ENCODE results near the gene ZNF837. TPM values are rescaled to one million over a fixed set of nuclear protein-coding genes. Genes with fewer than 3 reads are reported as not detected.

The ZNF837 gene
- total and polyA plus RNA-seq, 7 experiments from 2014 or later, result 1.4 to 15.6 (median 4.3) TPM

DNA sequence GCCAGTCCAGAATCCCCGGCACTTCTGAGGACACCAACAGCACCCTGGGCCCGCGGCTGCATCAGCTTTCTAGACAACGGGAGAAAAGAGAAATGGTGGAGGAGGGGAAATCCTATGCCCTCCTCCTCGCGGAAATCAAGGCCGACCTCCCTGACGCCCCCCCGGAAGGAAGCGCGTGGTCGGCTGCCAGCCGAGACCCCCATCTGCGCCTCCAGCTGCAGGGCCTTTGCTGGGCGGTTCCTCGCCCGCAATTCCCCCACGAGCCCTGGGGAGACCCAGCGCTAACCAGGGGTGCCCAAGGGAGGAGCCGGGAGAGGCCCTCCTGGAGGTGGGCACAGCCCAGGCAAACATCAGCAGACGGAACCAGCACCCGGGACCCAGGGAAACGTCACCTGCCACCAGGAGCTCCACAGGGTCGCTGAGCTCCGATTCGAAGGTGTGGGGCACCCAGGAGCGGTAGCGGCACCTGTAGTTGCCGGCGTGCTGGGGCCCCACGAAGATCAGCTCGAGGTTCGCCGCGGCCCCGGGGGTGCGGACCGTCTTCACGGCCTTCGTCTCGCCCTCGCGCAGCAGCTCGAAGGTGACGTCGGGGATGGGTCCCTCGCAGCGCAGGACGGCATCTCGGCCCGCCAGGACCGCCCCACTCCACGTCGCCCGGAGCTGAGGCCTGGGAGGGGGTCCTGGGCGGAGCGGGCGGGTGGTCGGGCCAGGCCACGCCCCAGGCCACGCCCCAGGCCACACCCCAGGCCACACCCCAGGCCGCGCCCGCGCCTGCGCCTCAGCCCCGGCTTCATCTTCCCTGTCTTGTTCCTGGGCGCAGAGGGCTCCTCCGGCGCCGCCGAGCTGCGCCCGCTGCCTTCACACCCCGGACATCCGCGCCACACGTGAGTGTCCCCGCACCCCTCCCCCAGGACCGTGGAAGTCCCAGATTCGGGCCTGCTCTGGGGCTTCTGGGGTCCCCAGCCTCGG, 33.6 kb downstream of the ZNF837 start:
- Histone ChIP-seq H3K9me3 (ENCODE audit: control insufficient read depth in 2 of 3, low read length in 3 of 3) (no peaks in the 10 kb centered on the region), H3K27me3 (ENCODE audit: control insufficient read depth in 2 of 2, insufficient read depth in 2 of 2, low read length in 2 of 2) (no peaks in the 10 kb centered on the region), H3K27ac (ENCODE audit: low read depth, low read length) (peak overlapping the region; percentile 73), H3K4me1 (ENCODE audit: control insufficient read depth in 2 of 2, insufficient read depth in 2 of 2, low read length in 2 of 2) (peaks cover 0 to 7% of the 10 kb centered on the region in 2 donors), H3K36me3 (ENCODE audit: control insufficient read depth in 2 of 3, insufficient read depth in 3 of 3, low read length in 3 of 3) (no peaks in the 10 kb centered on the region), H3K4me3 (ENCODE audit: low read length) (peak overlapping the region; percentile 77)
- Mint-ChIP-seq H3K9me3 (peaks cover 0 to 8% (median 1%) of the 10 kb centered on the region in 11 donors), H3K36me3 (peaks cover 6 to 22% (median 9%) of the 10 kb centered on the region in 5 donors), H3K4me1 (peaks cover 23 to 36% (median 29%) of the 10 kb centered on the region in 7 donors), H3K27me3 (peaks cover 0 to 5% (median 0%) of the 10 kb centered on the region in 5 donors), H3K27ac (peak overlapping the region; percentile 71 to 93 (median 85)), H3K4me3 (peak overlapping the region; percentile 86 to 97 (median 92))
- DNase-seq, result peak; percentile 50 to 78 (median 68)
- ChIA-PET POLR2A (interaction anchor here (0.6 to 2.3 kb wide), 9 partner anchors 9 to 113 kb away, joined by 3 to 12 read pairs (median 4); partner anchors contain the start of genes ZNF497 and ZNF837), CTCF (interaction anchor here (0.6 kb wide), 1 partner anchor 131 kb away, joined by 3 read pairs; no protein-coding TSS in a partner anchor)
- peak; percentile 98 for ATAC-seq
- intact Hi-C loops (cut with micrococcal nuclease), result loop anchor here (1.0 to 5.0 kb wide), 8 partner anchors 9 to 60 kb away; partner anchors contain the start of genes ZNF497 (in 2 of the 2), ZNF837 (in 2 of the 2), ERVK3-1 (in 1 of the 2) and ZNF584 (in 1 of the 2)

DNA sequence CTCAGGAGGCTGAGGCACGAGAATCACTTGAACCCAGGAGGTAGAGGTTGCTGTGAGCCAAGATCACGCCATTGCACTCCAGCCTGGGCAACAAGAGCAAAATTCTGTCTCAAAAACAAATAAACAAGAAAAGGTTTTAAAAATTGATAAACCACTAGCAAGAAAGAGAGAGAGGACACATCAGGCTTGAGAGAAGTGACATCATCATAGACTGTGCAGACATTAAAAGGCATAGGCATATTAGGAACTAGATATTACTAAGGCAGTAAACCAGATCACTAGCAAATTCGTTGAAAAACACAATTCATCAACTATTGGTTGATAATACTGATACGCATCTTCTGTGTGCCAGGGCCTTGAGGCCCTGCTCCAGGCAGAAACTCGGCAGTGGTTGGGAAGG, 35.3 kb downstream of the ZNF837 start:
- Mint-ChIP-seq H3K9me3 (peaks cover 0 to 12% (median 2%) of the 10 kb centered on the region in 11 donors), H3K27ac (peak overlapping the region in 7 of 9 donors; percentile 39 to 85 (median 49)), H3K27me3 (peaks cover 0 to 5% (median 0%) of the 10 kb centered on the region in 5 donors), H3K36me3 (peaks cover 9 to 30% (median 18%) of the 10 kb centered on the region in 5 donors), H3K4me1 (peaks cover 23 to 38% (median 32%) of the 10 kb centered on the region in 7 donors), H3K4me3 (peak overlapping the region; percentile 35 to 97 (median 84))
- ChIA-PET CTCF (no interaction called here), POLR2A (interaction anchor here (0.5 to 0.6 kb wide), 2 partner anchors 56 to 90 kb away, joined by 3 read pairs; no protein-coding TSS in a partner anchor)
- ATAC-seq (no peak), DNase-seq (no peak)
- H3K9me3 ChIP-seq (ENCODE audit: control insufficient read depth in 2 of 3, low read length in 3 of 3), result no peaks in the 10 kb centered on the region
- H3K36me3 ChIP-seq (ENCODE audit: control insufficient read depth in 2 of 3, insufficient read depth in 3 of 3, low read length in 3 of 3), result no peaks in the 10 kb centered on the region
- H3K27ac ChIP-seq (ENCODE audit: low read depth, low read length), result no peak overlapping the region
- intact Hi-C loops (cut with micrococcal nuclease), result loop anchor here in 1 of 2 donors (5.0 kb wide), 3 partner anchors 37 to 62 kb away; partner anchors contain the start of genes ERVK3-1, ZNF584 and ZNF837
- no peak overlapping the region for H3K4me3 ChIP-seq (ENCODE audit: low read length)
- H3K4me1 ChIP-seq (ENCODE audit: control insufficient read depth in 2 of 2, insufficient read depth in 2 of 2, low read length in 2 of 2), result peaks cover 0 to 7% of the 10 kb centered on the region in 2 donors
- H3K27me3 ChIP-seq (ENCODE audit: control insufficient read depth in 2 of 2, insufficient read depth in 2 of 2, low read length in 2 of 2), result no peaks in the 10 kb centered on the region

DNA sequence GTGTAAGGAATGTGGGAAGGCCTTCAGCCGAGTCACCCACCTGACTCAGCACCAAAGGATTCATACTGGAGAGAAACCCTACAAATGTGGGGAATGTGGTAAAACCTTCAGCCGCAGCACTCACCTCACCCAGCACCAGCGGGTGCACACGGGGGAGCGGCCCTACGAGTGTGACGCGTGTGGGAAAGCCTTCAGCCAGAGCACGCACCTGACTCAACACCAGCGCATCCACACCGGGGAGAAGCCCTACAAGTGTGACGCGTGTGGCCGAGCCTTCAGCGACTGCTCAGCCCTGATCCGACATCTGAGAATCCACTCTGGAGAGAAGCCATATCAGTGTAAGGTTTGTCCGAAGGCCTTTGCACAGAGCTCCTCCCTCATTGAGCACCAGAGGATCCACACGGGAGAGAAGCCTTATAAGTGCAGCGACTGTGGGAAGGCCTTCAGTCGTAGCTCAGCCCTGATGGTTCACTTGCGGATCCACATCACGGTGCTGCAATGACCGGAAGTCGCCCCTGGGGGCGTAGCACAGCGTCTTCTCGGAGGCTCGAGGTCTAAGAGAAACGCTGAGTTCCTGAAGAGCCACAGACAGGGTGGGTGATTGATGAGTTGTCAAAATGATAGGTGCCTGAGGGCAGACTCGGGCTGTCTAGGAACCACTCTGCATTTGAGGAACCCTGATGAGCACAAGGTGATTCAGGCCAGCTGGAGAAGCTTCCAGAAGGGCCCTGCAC, 41.8 kb downstream of the ZNF837 start:
- ChIA-PET CTCF (no interaction called here), POLR2A (no interaction called here)
- H3K27me3 ChIP-seq (ENCODE audit: control insufficient read depth in 2 of 2, insufficient read depth in 2 of 2, low read length in 2 of 2), result no peaks in the 10 kb centered on the region
- H3K27ac Mint-ChIP-seq, result no peak overlapping the region
- H3K4me1 ChIP-seq (ENCODE audit: control insufficient read depth in 2 of 2, insufficient read depth in 2 of 2, low read length in 2 of 2), result no peaks in the 10 kb centered on the region
- peaks cover 0 to 9% (median 0%) of the 10 kb centered on the region in 3 experiments for H3K9me3 ChIP-seq (ENCODE audit: control insufficient read depth in 2 of 3, low read length in 3 of 3)
- ATAC-seq, result no peak
- no peak overlapping the region for H3K27ac ChIP-seq (ENCODE audit: low read depth, low read length)
- DNase-seq, result no peak
- intact Hi-C loops (cut with micrococcal nuclease), result no loop called here
- no peak overlapping the region for H3K4me3 ChIP-seq (ENCODE audit: low read length)
- peaks cover 0 to 39% (median 0%) of the 10 kb centered on the region in 3 experiments for H3K36me3 ChIP-seq (ENCODE audit: control insufficient read depth in 2 of 3, insufficient read depth in 3 of 3, low read length in 3 of 3)
- no peaks in the 10 kb centered on the region for H3K27me3 Mint-ChIP-seq
- peaks cover 19 to 62% (median 45%) of the 10 kb centered on the region in 5 donors for H3K36me3 Mint-ChIP-seq
- H3K4me3 Mint-ChIP-seq, result no peak overlapping the region
- peaks cover 0 to 13% (median 4%) of the 10 kb centered on the region in 7 donors for H3K4me1 Mint-ChIP-seq
- H3K9me3 Mint-ChIP-seq, result peaks cover 0 to 29% (median 6%) of the 10 kb centered on the region in 11 donors

DNA sequence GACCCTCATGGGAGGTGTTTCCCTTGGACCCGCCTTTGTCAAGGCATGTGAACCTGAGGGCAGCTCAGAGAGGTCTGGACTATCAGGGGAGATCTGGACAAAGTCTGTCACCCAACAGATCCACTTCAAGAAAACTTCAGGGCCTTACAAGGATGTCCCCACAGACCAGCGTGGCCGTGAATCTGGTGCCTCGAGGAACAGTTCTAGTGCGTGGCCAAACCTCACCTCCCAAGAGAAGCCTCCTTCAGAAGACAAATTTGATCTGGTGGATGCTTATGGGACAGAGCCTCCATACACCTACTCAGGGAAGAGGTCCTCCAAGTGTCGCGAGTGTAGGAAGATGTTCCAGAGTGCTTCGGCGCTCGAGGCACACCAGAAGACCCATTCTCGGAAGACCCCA, 42.5 kb downstream of the ZNF837 start:
- Mint-ChIP-seq H3K9me3 (peaks cover 0 to 26% (median 4%) of the 10 kb centered on the region in 11 donors), H3K27ac (no peak overlapping the region), H3K4me1 (peaks cover 0 to 13% (median 4%) of the 10 kb centered on the region in 7 donors), H3K36me3 (peaks cover 19 to 61% (median 46%) of the 10 kb centered on the region in 5 donors), H3K27me3 (no peaks in the 10 kb centered on the region), H3K4me3 (no peak overlapping the region)
- DNase-seq (no peak), ATAC-seq (no peak)
- Histone ChIP-seq H3K27me3 (ENCODE audit: control insufficient read depth in 2 of 2, insufficient read depth in 2 of 2, low read length in 2 of 2) (no peaks in the 10 kb centered on the region), H3K4me3 (ENCODE audit: low read length) (no peak overlapping the region), H3K36me3 (ENCODE audit: control insufficient read depth in 2 of 3, insufficient read depth in 3 of 3, low read length in 3 of 3) (peaks cover 0 to 39% (median 0%) of the 10 kb centered on the region in 3 experiments), H3K27ac (ENCODE audit: low read depth, low read length) (no peak overlapping the region), H3K9me3 (ENCODE audit: control insufficient read depth in 2 of 3, low read length in 3 of 3) (peaks cover 0 to 9% (median 0%) of the 10 kb centered on the region in 3 experiments), H3K4me1 (ENCODE audit: control insufficient read depth in 2 of 2, insufficient read depth in 2 of 2, low read length in 2 of 2) (no peaks in the 10 kb centered on the region)
- ChIA-PET CTCF (no interaction called here), POLR2A (no interaction called here)
- intact Hi-C loops (cut with micrococcal nuclease), result no loop called here

DNA sequence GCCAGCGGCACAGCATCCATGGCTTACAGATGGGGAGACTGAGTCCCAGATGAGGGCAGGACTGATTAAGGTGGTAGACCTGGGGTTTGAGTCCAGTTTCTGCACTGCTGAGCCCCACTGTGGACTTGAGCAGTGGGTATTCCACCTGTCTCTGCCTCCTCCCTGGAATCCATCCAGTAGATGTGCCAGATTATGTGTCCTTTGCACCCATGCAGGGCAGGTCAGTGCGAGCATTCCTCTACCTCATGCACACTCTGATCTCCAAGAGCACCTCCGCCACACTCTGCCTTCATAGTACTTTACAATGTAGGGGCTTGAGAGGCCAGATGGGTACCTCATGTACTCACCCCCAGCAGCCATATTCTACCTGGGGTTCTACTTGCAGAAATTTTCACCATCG, 44.0 kb downstream of the ZNF837 start:
- Mint-ChIP-seq H3K4me1 (peaks cover 0 to 13% (median 4%) of the 10 kb centered on the region in 7 donors), H3K4me3 (no peak overlapping the region), H3K27me3 (no peaks in the 10 kb centered on the region), H3K9me3 (peaks cover 0 to 22% (median 4%) of the 10 kb centered on the region in 11 donors), H3K27ac (no peak overlapping the region), H3K36me3 (peaks cover 19 to 57% (median 43%) of the 10 kb centered on the region in 5 donors)
- no peaks in the 10 kb centered on the region for H3K4me1 ChIP-seq (ENCODE audit: control insufficient read depth in 2 of 2, insufficient read depth in 2 of 2, low read length in 2 of 2)
- H3K27ac ChIP-seq (ENCODE audit: low read depth, low read length), result no peak overlapping the region
- H3K9me3 ChIP-seq (ENCODE audit: control insufficient read depth in 2 of 3, low read length in 3 of 3), result peaks cover 0 to 9% (median 0%) of the 10 kb centered on the region in 3 experiments
- intact Hi-C loops (cut with micrococcal nuclease), result no loop called here
- ATAC-seq (no peak), DNase-seq (no peak)
- peaks cover 0 to 39% (median 0%) of the 10 kb centered on the region in 3 experiments for H3K36me3 ChIP-seq (ENCODE audit: control insufficient read depth in 2 of 3, insufficient read depth in 3 of 3, low read length in 3 of 3)
- POLR2A ChIA-PET, result no interaction called here
- CTCF ChIA-PET, result no interaction called here
- H3K4me3 ChIP-seq (ENCODE audit: low read length), result no peak overlapping the region
- no peaks in the 10 kb centered on the region for H3K27me3 ChIP-seq (ENCODE audit: control insufficient read depth in 2 of 2, insufficient read depth in 2 of 2, low read length in 2 of 2)

DNA sequence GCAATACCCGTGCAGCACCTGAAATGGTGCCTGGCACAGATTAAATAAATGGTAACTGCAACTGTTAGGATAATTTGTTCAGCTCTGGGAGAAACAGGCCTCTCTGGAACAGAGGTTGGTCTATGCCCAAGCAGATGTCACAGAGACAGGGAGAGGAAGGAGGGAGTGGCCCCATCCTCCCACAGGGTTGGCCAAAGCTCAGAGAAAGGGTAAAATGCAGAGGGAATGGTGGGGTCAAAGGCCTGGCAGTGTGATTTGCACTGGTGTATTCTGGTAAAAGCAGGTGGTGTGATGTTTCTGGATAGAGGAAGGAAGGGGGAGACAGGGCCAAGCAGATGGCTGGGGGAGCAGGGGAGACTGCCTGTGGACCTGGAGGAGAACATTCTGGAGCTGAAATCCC, 44.6 kb downstream of the ZNF837 start:
- H3K4me1 Mint-ChIP-seq, result peaks cover 0 to 10% (median 2%) of the 10 kb centered on the region in 7 donors
- POLR2A ChIA-PET, result interaction anchor here (0.6 kb wide), 2 partner anchors 23 to 522 kb away, joined by 3 to 5 read pairs; no protein-coding TSS in a partner anchor
- peaks cover 0 to 20% (median 4%) of the 10 kb centered on the region in 11 donors for H3K9me3 Mint-ChIP-seq
- H3K4me3 Mint-ChIP-seq, result no peak overlapping the region
- no peak overlapping the region for H3K27ac Mint-ChIP-seq
- no peak overlapping the region for H3K4me3 ChIP-seq (ENCODE audit: low read length)
- H3K36me3 Mint-ChIP-seq, result peaks cover 17 to 54% (median 37%) of the 10 kb centered on the region in 5 donors
- ATAC-seq (no peak), DNase-seq (no peak)
- CTCF ChIA-PET, result no interaction called here
- H3K27me3 ChIP-seq (ENCODE audit: control insufficient read depth in 2 of 2, insufficient read depth in 2 of 2, low read length in 2 of 2), result no peaks in the 10 kb centered on the region
- intact Hi-C loops (cut with micrococcal nuclease), result no loop called here
- no peak overlapping the region for H3K27ac ChIP-seq (ENCODE audit: low read depth, low read length)
- no peaks in the 10 kb centered on the region for H3K4me1 ChIP-seq (ENCODE audit: control insufficient read depth in 2 of 2, insufficient read depth in 2 of 2, low read length in 2 of 2)
- H3K9me3 ChIP-seq (ENCODE audit: control insufficient read depth in 2 of 3, low read length in 3 of 3), result peaks cover 0 to 9% (median 0%) of the 10 kb centered on the region in 3 experiments
- peaks cover 0 to 39% (median 0%) of the 10 kb centered on the region in 3 experiments for H3K36me3 ChIP-seq (ENCODE audit: control insufficient read depth in 2 of 3, insufficient read depth in 3 of 3, low read length in 3 of 3)
- no peaks in the 10 kb centered on the region for H3K27me3 Mint-ChIP-seq

Data from naive thymus-derived CD4-positive, alpha-beta T cell (primary cell).